ENCODE data around the gene TESPA1. TPM values are rescaled to one million over a fixed set of nuclear protein-coding genes. Genes with fewer than 3 reads are reported as not detected.

TESPA1 gene
- total RNA-seq, 4 donors from 2014 or later, result 1.4 TPM; not detected in 3

- intact Hi-C loops (cut with DNase I; ENCODE audit: low total_unique reads), result no loop called here
- H3K4me3 ChIP-seq, result no peak overlapping the region
- no peak for TF ChIP-seq POLR2A (IDR thresholded peaks at IDR 0.05)
- TF ChIP-seq, protein P1, sequence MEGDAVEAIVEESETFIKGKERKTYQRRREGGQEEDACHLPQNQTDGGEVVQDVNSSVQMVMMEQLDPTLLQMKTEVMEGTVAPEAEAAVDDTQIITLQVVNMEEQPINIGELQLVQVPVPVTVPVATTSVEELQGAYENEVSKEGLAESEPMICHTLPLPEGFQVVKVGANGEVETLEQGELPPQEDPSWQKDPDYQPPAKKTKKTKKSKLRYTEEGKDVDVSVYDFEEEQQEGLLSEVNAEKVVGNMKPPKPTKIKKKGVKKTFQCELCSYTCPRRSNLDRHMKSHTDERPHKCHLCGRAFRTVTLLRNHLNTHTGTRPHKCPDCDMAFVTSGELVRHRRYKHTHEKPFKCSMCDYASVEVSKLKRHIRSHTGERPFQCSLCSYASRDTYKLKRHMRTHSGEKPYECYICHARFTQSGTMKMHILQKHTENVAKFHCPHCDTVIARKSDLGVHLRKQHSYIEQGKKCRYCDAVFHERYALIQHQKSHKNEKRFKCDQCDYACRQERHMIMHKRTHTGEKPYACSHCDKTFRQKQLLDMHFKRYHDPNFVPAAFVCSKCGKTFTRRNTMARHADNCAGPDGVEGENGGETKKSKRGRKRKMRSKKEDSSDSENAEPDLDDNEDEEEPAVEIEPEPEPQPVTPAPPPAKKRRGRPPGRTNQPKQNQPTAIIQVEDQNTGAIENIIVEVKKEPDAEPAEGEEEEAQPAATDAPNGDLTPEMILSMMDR (IDR thresholded peaks at IDR 0.05), result no peak
These were observed 943 bp downstream of the TESPA1 start for GRCh38 chr12:54983536-54984101.

DNA sequence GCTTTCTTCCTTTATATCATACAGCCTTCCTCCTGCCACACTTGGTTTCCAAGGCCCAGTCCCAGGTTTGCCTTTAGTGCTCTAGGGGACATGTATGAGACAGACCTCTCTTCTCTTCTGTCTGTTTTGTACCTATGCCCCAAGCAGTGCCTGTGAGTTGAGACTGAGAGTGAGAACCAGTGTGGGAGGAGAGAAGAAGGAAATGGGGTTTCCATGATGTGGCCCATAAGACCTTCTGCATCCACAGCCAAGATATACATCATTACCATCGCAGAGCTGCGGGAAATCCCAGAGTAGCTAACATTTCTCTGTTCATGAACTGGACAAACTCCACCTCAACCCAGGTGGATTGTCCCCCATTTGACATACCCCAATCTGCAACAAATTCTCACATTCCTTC is 2.8 kb downstream of the TESPA1 start:
- H3K4me1 ChIP-seq, result no peaks in the 10 kb centered on the region
- H3K27ac ChIP-seq, result no peak overlapping the region
- H3K27me3 ChIP-seq, result no peaks in the 10 kb centered on the region
- H3K4me3 ChIP-seq, result no peak overlapping the region
- intact Hi-C loops (cut with DNase I; ENCODE audit: low total_unique reads), result no loop called here
- no peaks in the 10 kb centered on the region for H3K9me3 ChIP-seq
- no peak for DNase-seq
- H3K36me3 ChIP-seq, result no peaks in the 10 kb centered on the region
- TF ChIP-seq, protein P1 (IDR thresholded peaks at IDR 0.05), result no peak
- no peak for TF ChIP-seq POLR2A (IDR thresholded peaks at IDR 0.05)

More at GRCh38 chr12:54983536-54984101, 943 bp downstream of the TESPA1 start:
- Histone ChIP-seq H3K9me3 (no peaks in the 10 kb centered on the region), H3K36me3 (no peaks in the 10 kb centered on the region), H3K27me3 (no peaks in the 10 kb centered on the region), H3K4me1 (no peaks in the 10 kb centered on the region), H3K27ac (no peak overlapping the region)
- DNase-seq, result no peak

- Histone ChIP-seq H3K9me3 (no peaks in the 10 kb centered on the region), H3K27ac (no peak overlapping the region), H3K4me1 (no peaks in the 10 kb centered on the region), H3K4me3 (no peak overlapping the region), H3K36me3 (no peaks in the 10 kb centered on the region), H3K27me3 (no peaks in the 10 kb centered on the region)
- no peak for TF ChIP-seq POLR2A (IDR thresholded peaks at IDR 0.05)
- TF ChIP-seq, protein P1 (IDR thresholded peaks at IDR 0.05), result no peak
- no peak for DNase-seq
- intact Hi-C loops (cut with DNase I; ENCODE audit: low total_unique reads), result no loop called here
These were observed 4.2 kb downstream of the TESPA1 start for GRCh38 chr12:54980341-54980740.

- no peak overlapping the region for H3K4me3 ChIP-seq
- DNase-seq, result no peak
- no peaks in the 10 kb centered on the region for H3K27me3 ChIP-seq
- intact Hi-C loops (cut with DNase I; ENCODE audit: low total_unique reads), result no loop called here
- H3K27ac ChIP-seq, result no peak overlapping the region
- H3K36me3 ChIP-seq, result no peaks in the 10 kb centered on the region
- no peak for TF ChIP-seq POLR2A (IDR thresholded peaks at IDR 0.05)
- TF ChIP-seq, protein P1 (IDR thresholded peaks at IDR 0.05), result no peak
- no peaks in the 10 kb centered on the region for H3K4me1 ChIP-seq
- H3K9me3 ChIP-seq, result no peaks in the 10 kb centered on the region
These were observed 6.7 kb downstream of the TESPA1 start for GRCh38 chr12:54977857-54978256.

GRCh38 chr12:54977155-54977554 is 7.4 kb downstream of the TESPA1 start:
- H3K36me3 ChIP-seq, result no peaks in the 10 kb centered on the region
- H3K4me1 ChIP-seq, result no peaks in the 10 kb centered on the region
- intact Hi-C loops (cut with DNase I; ENCODE audit: low total_unique reads), result no loop called here
- H3K27ac ChIP-seq, result no peak overlapping the region
- H3K27me3 ChIP-seq, result no peaks in the 10 kb centered on the region
- no peaks in the 10 kb centered on the region for H3K9me3 ChIP-seq
- no peak overlapping the region for H3K4me3 ChIP-seq
- no peak for DNase-seq
- TF ChIP-seq, protein P1 (IDR thresholded peaks at IDR 0.05), result no peak
- no peak for TF ChIP-seq POLR2A (IDR thresholded peaks at IDR 0.05)

All from uterus (tissue), 4 donors.